8988T (cell line): ENCODE results near the gene TSPAN3.

Source experiments
- DNase-seq: peaks from one replicate; pipeline ENCODE4 v3.0.0; 2011

Gene TSPAN3

DNA sequence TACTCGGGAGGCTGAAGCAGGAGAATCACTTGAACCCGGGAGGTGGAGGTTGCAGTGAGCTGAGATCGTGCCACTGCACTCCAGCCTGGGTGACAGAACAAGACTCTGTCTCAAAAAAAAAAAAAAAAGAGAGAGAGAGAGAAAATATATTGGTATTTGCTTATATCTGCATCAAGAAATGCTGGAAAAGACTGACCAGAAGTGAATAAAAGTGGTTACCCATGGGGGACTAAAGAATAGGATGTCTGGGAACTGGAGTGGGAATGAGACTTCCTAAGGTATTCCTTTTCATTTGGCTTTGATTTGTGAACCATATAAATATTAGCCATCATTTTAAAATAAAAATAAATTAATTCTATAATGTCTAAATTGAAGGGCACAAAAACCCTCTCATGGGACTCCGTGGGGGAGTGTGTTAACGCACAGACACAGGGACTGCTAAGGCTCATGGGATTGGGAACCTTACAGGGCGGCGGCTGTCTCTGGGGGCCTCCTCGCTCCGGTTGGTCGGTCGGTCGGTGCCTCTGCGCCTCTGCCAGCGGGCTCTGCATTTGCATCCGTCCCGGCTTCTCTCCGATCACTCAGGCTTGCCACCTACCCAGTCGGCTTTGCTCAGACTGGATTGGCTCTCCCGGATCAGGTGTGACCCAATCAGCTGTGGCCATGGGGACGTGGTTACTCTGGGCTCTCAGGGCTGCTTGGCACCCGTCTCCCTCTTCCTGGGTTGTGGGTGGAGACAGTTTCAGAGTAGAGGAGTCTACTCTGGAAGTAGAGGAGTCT, 12.7 kb upstream of the TSPAN3 start:
- no peak for DNase-seq

DNA sequence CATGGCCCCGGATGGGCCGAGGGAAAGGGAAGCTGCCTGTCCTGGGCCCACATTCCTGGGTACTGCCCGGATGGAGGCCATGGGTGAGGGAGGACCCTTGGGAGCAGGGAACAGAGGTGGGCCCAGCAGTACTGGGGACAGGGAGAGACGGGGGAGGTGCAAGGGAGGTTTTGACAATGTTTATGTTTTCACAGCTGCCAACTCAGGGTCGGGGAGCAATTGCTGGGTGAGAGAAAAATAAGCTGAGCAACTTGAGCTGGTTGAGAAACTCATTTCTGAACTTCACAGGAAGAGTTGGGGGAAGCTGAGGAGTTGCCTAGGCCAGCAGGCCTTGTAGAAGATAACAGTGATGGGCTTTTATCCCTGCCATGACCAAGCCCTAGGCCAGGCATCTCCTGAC, 11.1 kb upstream of the TSPAN3 start:
- no peak for DNase-seq

DNA sequence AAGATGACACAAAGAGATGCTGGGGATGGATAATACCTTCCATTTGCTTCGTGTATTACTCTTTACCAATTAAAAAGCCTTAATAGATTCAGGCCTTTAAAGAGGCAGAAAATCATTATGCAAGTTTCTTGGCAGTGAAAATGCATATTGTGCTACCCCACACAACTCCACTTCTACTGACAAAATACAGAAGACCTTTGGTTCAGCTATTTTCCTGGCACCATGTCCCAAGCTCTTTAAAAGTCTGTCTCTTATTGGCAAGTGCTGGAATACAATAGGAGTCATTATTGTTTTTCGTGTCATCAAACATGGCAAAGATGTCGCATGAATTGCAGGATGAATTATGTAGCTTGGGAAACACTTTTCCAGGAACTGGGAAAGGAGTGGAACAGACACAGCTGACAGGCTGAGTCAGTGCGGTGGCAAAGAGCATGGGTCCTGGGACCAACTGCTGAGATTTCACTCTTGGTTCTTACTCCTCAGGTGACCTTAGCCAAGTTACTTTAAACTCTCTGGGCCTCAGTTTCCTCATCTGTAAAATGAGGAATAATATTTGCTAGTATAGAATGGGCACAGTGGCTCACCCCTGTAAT, 5.5 kb upstream of the TSPAN3 start:
- DNase-seq: no peak

DNA sequence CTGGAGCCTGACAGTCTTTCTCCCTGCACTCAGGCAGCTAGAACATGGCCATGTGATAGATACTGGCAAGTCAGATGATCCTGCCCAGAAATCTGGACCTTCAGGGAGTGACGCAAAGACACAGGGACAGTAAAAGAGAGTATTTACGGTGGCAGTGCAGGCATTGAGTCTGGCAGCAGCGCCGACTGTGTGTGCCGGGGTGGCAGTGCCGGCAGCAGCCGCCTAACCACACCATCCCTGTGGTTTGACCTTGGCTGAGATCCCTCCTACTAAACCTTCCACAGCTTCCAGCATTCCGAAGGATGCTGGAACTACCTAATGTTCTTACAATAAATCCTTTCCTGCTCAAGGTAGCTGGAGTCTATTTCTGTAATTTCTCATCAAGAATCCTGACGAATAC, 4.6 kb upstream of the TSPAN3 start:
- no peak for DNase-seq

DNA sequence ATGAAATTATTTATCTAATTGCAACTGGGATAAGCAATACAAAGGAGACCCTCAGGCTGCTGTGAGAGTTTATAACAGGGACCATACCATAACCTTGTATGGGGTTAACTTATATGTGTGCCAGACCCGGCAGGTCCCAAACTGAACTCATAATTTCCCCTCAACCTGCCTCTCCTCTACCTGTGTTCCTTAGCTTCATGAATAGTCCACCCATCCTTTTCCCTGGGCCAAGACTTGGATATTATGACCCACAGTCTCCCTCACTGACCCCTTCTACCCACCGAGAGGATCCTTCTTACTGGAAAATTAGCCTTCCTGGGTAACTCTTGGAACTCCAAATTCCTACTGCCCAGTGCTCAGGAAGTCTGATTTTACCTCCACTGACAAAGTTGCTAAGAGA, 3.4 kb upstream of the TSPAN3 start:
- DNase-seq: no peak

DNA sequence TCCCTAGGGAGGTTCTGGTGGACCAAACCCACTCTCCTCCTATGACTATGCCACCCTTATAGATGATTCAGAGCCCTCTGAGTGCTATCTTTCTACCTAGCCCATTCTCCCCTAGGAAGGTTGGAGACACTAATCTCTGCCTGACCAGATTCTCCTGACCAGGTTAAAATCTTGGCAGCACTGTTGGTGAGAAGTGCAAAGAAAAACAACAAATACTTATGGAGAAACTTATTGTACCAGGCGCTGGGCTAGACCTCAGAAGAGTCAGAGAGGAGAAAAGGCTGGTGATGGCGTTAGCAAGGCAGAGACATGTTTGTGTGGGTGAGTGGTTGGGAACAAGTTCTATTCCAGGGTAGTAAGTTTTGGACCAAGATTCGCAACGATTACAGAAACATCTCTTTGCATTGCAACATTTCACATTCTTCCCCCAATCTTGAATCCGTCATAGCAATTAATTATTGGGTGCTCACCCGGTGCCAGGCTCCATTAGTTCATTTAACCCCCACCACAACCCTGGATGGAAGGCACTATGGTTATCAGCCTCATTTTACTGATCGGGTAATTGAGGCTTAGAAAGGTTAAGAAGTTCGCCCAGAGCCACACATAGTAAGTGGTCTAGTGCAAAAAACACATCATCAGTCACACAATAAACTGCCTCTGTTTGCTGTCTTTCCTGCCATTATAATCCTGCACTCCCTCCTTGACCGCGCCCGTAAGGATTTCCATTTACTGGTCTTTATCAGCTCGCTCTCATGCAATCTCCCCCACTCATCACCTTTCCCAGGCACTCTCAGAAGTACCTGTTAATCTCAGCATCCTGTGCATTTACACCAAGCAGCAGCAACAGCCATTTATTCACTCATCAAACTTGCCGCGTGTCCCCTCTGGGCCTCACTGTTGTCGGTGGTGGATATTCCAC, 655 bp upstream of the TSPAN3 start:
- no peak for DNase-seq

DNA sequence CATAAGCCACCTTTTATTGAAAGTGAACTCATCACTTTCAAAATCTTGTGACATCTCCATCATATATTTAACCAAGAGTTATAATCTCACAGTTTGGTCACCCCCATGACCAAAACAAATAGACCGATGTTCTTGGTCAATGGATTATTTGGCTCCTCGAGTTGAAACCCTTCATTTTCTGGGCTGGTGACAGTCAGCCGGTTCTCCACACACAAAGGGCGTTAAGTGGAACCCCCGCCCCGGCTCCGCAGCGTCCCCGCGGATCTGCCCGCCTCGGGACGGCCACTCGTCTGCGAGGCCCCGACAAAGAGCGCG, 772 bp downstream of the TSPAN3 start:
- no peak for DNase-seq

DNA sequence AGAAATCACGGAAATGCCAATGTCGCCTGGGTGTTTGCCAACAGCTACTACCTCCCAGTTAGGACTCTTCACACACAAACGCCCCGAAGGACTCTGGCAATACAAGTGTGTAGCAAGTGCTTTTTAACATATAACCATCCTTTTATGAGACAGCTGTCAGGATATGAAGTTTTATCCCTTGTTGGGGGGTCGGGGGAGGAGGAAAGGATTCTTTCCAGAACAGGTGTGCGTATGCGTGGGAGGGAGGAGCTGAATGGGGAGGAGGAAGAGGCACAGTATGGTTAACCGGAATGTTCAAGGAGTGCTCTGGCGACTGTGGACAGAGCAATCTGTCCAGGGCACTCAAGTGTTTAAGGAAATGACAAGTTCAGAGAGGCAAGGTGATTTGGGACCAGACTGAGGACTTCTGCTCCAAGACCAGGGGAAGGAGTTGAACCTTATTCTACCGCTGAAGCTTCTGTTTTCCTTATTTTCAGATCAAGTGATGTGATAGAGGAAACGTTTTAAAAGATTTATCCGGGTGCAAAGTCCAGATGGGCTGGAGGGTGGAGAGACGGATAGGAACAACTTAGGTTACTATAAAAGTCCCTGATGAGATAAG, 1.3 kb downstream of the TSPAN3 start:
- no peak for DNase-seq

DNA sequence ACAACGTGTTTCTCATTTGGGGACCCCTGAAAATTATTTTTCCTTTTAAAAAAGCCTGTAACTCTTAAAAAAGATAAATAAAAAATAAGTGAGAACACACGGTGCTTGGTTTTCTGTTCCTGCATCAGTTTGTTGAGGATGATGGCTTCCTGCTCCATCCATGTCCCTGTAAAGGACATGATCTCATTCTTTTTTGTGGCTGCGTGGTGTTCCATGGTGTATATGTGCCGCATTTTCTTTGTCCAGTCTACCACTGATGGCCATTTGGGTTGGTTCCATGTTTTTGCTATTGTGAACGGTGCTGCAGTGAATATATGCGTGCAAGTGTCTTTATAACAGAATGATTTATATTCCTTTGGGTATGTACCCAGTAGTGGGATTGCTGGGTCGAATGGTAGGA, 2.3 kb downstream of the TSPAN3 start:
- no peak for DNase-seq

DNA sequence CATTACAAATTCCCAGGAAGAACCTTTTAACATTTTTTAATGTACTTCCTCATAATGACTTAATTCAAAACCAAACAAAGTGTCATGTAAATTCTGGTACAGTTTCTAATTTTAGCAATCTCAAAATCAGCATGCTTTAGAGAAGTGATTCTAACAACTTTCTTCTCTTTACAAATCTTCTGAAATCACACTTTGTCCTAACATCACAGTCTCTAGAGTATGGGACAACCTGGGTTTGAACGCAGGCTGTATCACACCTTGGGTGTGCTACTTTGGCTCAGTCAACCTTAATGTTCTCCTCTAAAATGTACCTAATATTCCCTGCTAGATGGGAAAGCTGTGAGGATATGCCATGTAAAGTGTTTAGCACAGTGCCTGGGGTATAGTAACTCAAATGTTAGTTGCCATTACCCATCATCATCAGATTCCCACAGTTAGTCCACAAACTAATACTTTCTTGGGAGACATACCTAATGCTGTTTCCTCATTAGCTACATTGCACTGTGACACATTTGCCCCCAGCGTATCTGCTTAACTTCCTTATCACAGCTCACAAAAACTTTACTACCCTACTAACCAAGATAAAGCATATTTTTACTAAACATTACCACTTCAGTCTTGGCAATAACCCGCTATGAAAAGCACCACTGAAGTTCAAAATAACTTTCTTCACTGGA, 3.1 kb downstream of the TSPAN3 start:
- DNase-seq: no peak

DNA sequence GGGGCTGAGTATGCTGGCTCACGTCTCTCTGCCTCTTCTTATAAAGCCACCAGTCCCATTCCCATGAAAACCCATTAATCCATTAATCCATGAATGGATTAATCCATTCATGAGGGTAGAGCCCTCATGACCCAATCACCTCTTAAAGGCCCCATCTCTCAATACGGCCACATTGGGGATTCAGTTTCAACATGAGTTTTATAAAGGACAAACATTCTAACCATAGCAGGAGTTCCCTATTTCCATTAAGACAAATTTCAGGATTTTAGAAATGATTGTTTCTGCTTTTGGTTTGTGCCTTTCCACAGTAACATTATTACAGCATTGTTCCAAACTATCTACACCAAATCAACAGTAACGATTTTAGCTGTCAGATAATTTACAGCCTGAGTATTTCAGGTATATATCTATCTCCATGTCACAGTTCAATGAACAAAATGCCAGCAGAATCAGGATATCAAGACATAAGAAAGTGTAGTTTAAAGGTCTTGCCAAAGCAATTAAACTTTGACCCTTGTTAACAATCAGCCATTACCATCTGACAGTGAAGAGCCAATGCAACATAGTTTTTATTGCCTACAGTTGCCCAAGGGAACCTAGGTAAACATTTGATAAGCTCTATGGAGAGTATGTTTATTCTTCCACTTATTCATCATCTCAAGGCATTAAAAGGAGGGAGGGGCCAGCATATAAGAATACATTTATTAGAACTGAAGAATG, 3.8 kb downstream of the TSPAN3 start:
- DNase-seq: no peak

DNA sequence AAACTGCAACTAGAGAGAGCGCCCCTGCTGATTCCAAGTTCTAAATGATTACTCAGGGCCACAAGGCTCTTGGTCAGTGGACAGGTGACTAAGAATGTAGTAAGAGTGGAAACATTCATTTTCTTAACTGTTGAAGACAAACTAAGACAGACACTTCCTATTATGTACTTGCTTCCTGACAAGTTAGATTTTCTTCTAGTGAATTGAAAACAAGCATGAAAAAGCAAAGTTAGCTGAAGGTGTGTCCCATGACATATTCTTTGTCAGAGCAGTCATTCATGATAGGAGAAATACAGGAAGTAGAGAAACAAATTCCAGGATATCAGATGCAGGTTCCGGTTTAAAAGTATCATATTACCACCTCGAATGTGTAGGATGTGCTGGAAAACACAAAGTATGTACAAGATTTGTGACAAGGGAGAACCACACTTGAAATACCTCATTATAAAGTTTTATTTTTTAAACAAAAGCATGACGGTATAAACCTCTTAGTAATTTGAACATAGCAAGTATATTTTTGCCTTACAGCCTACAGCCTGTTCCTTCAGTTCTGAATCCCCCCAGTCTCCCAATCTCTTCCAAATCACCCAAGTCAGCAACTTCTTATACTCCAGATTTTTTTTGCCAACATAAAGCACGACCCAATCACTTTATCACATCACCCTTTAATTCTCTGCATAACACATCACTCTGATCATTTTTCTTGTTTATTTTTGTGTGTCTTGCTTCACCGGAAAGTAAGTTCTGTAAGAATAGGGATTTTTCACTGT, 6.2 kb downstream of the TSPAN3 start:
- DNase-seq: no peak

DNA sequence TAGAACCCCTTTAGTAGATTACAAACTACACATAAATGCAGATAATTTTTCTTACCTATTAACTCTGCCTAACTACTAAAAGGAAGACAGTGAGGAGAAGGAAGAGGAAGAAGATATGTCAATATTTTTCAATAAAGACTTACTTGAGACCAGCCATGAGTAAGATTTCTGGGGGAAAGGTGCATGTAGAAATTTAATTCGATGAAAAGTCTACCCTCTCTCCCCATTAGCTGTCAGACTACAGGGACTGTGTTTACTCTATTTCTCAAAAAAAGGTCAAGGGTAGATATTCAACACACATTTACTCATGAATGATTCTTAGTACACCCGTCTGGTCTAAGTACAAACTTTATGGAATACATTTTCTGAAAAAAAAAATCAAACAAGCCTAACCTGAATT, 6.8 kb downstream of the TSPAN3 start:
- no peak for DNase-seq

DNA sequence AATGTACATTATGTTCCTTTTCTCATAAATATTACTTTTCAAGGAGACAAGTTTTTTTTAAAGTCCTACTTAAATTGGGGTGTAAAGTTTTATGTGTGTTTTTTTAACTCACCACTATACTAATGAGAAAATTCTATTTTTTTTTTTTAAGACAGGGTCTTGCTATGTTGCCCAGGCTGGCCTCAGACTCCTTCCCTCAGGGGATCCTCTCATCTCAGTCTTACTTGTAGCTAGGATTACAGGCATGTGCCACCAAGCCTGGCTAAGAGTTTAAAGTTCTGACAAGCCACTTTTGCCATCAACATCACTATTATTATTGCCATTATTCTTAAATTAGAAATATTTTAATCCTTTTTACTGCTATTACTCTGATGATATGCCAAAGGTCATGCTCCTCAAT, 7.7 kb downstream of the TSPAN3 start:
- no peak for DNase-seq

DNA sequence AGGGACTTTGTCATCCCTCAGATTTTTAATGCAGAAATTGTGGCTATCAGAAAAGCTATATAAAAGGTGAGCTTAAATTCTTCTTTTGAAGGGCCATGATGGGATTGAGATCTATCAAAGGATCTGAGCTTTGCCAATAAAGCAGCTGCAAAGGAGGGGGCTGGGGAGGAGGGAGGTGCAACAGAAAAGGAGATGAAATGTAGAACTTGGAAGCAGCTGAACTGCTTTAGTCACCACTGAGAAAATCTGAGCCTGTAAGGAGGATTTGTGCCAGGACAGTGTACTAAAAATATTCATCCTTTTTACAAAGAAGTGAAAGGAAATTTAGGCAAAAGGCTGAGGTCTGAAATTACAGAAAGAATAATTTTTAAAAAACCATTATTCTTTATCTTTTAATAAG, 10.4 kb downstream of the TSPAN3 start:
- DNase-seq: no peak

DNA sequence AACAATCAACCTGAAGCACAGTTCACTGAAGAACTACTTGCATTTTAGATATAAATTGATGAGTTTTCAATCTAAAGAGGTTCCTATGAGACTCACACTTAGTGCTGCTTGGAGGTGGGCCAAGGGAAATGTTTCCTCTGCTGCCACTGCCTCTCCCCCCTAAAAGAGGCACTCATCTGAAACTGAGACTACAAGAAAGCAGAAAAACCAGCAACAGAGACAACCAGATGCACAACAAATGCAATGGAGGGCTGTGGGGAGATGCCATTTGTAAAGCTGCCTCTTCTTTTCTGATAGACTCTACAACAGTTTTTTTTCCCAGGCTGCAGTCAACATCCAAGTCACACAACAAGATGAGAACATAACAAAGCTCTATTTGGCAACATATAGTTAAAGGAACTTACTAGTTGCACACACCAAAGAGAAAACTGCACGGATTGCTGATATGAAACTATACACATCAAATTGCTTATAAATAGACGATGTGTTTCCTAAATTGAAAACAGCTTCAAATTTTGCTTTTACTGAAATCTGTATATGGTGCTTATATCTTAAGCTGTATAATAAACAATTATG, 11.0 kb downstream of the TSPAN3 start:
- no peak for DNase-seq

DNA sequence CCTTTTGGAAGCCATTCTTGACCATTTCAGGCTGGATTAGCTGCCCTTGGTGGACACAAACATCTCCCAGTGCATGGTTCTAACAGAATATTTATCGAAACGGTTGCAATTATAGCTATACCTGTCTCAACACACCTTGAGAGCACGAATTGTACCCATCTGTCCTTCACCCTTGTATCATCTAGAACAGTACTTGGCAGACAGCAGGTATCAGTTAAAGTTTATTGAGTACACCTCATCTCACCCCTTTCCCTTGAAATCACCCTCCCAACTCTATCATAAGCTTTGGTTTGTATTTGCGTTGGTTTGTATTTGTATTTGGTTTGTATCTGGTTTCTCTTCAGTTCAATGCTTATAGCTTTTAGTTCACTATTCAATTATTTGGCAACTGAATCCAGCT, 12.4 kb downstream of the TSPAN3 start:
- no peak for DNase-seq

DNA sequence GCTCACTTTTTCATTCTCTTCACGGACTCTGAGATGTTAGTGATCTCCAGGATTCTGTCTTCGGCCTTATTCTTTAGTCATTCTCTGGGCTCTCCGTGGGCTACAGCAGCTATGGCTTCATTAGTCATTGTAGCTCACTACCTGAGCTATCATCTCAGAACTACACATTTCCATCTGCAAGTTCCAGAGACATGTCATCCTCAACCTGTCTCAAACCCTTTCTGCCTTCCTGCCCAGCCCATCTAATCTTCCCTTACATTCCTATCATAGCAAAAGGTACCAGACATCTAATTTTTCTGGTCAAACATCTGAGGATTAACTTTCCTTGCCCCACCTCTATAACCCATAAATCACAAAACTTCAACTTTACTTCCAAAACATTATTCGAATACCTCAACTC, 13.2 kb downstream of the TSPAN3 start:
- no peak for DNase-seq

DNA sequence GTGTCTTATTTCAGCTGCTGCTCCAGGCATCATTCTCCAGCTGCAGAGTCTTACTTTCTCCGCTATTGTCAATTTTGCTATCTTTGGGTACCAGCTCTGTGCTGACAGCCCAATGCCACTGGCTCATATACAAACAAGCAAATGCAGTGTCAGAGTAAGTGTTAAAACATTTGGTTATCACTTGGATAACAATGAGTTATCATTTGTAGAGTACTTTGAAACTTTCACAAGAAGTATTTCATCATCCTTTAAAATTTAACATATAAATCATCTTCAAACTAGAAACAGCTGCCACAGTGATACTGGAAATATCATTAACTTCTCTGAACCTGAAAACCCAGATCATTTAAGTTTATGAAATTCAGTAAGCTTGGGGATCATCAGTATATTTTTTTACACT, 13.8 kb downstream of the TSPAN3 start:
- DNase-seq: no peak

DNA sequence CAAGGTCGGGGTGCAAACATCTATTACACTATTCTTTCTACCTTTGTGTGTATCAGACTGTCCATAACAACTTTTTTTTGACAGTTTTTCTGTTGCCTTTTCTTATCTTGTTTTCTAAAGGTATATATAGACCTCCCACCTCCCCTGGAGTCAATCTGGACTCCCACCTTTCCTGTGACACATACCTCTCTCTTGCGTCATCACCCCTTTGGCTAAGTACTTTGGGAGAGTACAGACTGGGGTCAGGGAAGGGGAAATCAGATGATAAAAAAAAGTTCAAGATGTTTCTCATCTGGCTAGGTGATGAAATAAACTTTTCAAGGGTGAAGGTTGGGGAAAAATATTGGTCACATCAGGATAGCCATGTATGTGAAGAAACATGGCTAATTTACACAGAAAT, 17.2 kb downstream of the TSPAN3 start:
- no peak for DNase-seq

DNA sequence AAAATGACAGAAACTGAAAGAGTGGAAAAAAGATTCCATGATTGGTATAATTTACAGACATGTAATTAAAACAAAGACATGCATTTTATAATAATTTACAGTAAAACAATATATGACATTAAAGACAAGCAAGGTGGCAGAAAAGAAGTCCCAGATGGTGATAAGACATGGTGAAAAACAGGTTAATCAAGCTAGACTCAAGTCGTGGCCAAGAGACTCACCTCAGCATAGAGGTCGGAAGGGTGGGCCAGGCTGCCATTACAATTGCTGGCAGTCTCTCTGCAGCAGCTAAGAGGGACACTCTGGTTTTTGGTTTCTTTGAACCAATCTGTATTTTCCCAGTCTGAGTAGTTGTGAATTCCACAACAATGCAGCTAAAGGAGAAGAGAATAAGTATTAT, 18.4 kb downstream of the TSPAN3 start:
- DNase-seq: no peak
